Dedifferentiated amniotic fluid mesenchymal stem cell (primary cell): ENCODE data around the gene FUS.
"Not testable (repeated sequence)": the region's sequence is repeated elsewhere in the genome, so short reads cannot be mapped to it uniquely, and the experiment has no call there.

ENCODE experiments used
- DNase-seq: peaks from one replicate; pipeline ENCODE4 v3.0.0-alpha.2; 2016; ENCODE audit errors: extremely low spot score

FUS gene

DNA sequence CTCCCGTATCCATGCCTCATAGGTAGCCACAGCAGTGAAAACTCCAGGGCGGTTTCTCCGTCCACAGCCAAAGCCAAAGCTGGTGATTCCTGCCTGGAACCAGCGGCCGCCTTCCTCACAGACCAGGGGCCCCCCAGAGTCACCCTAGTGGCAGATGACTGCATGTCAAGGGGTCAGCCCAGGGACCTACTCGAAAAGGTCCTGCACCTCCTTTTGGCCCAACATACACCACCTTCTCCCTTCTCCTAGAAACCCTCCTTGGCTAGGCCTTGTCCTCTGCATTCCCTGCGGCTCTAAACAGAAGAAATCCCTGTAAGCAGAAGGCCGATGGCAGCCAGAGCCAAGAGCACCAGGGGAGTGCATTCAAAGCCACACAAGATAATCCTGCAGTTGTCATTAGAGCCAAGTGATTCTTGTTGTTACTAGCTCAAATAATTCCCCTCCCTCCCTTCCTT, 36.2 kb upstream of the FUS start:
- DNase-seq, result no peak

DNA sequence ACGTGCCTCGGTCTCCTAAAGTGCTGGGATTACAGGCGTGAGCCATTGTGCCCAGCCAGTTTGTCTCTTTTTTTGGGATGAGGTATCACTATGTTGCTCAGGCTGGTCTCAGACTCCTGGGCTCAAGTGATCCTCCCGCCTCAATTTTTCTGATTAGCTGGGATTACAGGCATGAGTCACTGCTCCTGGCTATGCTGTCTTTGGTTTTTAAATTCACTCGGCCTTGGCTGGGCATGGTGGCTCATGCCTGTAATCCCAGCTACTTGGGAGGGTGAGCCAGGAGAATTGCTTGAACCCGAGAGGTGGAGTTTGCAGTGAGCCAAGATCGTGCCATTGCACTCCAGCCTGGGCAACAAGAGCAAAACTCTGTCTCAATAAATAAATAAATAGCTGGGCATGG, 35.5 kb upstream of the FUS start:
- DNase-seq, result not testable (repeated sequence)

DNA sequence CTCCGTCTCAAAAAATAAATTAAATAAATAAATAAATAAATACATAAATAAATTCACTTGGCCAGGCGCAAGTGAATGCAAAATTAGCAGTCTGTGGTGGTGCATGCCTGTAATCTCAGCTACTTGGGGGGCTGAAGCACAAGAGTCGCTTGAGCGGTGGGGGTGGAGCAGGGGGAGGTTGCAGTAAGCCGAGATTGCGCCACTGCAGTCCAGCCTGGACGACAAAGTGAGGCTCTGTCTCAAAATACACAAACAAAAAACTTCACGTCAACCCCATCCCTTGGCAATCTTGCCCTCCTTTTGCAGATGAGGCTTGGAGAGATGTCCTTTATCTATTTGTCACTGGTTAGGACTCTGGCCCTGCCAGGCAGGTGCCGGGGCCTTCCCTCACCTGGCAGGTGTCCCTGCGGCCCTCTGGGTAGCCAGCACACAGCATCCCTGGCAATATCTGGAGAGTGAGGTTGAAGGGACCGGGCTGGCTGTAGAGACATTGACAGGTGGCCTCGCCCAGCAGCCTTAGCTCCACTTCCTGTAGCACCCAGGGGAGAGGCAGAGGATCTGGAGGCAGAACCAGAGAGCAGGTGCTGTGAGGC, 34.4 kb upstream of the FUS start:
- DNase-seq, result no peak

DNA sequence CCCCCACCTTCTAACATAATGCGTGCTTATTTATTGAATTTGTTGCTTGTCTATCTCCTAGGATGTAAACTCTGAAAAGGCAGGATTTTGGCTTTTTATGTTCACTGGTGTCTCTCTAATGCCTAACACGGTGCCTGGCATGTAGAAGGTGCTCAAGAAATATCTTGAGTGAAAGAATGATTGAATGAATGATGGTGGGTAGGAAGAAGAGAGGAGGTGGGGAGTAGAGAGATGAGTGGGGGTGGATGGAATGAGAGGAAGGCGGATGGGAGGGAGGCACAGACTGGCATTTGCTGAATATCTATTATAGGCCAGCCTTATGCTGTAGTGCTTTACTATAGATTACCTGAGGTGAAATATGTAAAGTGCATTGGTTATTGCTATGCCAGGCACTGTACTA, 32.4 kb upstream of the FUS start:
- no peak for DNase-seq

DNA sequence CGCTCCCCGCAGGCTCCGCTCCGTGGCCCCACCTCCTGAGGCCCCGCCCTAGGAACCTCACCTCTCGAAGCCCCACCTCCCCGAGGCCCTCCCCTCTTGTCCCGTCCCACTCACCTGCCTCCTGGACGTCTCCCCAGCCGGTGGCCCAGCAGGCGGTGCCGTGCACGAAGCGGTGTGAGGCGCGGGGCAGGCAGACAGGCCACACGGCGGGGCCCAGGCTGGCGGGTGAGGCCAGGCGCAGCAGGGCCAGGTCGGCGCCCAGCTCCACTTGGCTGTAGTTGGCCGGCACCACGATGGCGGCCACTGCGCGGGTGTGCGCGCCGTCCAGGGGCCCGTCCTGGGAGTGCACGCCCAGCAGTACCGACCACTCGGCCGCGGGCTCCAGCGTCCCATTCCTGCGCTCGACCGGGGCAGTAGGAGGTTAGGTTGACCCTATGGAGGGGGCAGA, 31.6 kb upstream of the FUS start:
- no peak for DNase-seq

DNA sequence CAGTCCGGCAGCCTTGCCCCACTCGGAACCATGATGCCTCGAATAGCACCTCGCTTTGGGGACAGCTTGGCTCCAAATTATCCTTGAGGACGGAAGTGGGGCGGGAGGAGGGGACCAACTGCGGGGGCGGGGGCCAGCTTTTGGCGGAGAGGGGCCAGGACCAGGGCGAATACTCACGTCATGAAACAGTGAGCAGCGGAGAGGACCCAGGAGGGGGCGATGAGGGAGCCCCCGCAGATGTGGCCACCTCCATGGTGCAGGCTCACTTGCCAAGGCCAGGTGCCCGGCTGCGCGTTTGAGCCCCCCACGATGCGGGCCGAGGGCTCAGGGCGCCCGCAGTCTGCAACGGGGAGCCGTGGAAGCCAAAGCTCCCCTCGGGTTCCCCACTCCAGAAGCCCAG, 31.0 kb upstream of the FUS start:
- DNase-seq, result no peak

DNA sequence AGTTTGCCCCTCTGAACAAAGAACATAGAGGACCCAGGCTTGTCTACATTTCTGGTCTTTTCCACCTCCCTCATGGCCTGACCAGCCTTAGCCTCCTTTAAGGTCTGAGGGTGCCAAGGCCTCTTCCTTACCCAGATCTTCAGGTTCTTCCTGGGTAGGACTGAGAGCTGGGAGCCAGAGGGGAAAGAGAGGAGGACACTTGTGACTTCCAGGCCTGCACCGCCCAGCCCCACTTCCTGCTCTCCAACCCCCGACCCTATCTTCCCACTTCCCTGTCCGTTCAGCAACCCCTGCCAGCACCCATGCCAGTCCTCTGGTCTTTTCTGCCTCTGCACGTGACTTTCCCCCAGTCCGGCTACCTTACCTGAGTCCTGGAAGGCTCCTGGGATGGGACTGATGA, 30.6 kb upstream of the FUS start:
- no peak for DNase-seq

DNA sequence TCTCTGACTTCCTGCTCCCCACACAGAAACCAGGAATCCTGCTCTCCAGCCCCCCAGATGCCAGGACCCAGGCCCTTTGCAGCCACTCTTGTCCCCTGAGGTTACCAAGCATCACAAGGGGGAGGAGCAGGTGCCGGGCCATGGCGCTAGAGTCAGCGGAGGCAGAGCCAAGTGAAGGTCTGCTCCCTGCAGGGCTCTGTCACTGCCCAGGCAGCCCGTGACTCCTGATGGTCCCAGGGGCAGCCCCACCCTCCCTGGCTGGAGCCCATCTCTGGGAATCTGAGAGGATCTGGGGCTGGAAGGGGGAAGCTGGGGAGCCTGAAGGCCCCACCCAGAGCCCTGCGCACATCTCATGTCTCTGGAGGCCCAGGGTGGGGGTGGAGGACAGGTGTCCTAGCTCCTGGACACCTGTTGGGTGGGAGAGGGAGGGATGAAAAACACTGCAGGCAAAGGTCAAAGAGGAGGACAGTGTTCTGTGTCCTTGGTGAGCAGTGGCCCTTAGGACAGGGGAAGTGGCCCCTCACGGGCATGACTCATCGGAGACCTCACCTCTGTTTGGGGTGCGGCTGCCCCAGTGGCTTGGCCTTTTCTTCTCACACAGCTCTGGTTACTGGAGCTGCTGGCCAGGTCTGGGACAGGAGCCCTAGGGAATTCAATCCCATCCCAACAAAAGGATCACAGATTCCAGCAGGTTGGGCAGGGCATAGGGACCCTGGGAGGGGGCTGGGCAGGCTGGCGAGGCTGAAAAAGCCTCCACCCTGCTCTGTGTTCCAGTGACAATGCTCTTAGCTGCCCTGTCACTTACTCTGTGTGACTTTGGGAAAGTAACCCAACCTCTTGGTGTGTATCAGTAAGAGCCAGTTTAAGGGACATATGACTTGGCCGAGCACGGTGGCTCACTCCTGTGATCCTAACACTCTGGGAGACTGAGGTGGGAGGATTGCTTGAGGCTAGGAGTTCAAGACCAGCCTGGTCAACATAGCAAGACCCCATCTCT, 29.7 kb upstream of the FUS start, which contains the start of gene PRSS36:
Gene PRSS36, minus strand, starts transcription at position 173 of the 997 bp plus-strand sequence. Its CDS starts 31 bp downstream, at position 142.
- DNase-seq, result no peak

DNA sequence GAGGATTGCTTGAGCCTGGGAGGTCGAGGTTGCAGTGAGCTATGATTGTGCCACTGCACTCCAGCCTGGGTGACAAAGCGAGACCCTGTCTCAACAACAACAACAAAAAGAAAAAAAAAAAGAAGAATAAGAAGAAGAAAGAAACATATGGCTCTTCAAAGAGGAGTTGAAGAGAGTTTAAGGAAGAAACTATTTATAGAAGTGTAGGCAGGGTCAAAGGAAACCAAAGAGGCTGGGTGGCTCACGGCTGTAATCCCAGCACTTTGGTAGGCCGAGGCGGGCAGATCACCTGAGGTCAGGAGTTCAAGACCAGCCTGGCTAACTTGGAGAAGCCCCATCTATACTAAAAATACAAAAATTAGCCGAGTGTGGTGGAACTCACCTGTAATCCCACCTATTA, 29.0 kb upstream of the FUS start:
- not testable (repeated sequence) for DNase-seq

DNA sequence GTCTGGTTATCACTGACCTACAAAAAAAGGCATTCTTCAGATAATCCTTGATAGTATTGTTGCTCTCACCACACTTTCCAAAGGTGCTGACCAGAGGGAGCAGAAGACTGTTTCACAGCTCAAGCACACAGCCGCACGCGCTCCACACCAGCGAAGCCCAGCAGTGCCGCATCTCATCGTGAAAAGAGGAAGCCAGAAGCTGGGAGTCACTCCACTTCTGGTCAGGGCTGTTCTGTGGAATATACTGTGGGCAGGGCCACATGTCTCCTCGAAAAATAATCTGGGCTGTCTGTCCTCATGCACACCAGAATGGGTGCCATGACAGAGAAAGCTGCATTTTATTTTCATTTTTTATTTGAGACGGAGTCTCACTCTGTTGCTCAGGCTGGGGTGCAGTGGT, 22.8 kb upstream of the FUS start:
- no peak for DNase-seq

DNA sequence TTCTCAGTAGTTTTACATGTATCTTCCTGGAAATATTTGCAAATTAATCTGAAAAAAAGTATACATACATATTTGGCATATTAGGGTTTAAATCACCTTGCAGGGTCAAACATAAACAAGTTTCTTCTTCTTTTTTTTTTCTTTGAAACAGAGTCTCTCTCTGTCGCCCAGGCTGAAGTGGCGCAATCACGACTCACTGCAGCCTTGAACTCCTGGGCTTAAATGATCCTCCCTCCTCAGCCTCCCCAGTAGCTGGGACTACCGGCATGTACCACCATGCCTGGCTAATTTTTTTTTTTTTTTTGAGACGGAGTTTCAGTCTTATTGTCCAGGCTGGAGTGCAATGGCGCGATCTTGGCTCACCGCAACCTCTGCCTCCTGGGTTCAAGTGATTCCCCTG, 12.6 kb upstream of the FUS start:
- no peak for DNase-seq

DNA sequence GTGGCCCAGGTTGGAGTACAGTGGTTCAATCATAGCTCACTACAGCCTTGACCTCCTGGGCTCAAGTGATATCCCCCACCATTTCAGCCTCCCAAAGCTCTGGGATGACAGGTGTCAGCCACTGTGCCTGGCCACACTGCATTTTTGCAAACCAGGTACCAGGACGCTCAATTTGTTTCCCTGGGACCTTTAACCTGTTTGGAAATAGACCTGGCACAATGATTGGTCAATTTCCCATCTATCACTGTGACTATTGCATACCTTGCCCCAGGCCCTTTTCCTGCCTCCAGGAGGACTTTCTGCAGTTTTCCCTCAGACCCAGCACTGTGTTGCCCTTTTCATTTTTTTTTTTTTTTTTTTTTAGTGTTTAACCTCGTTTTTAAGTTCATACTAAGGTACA, 11.1 kb upstream of the FUS start:
- DNase-seq, result no peak

DNA sequence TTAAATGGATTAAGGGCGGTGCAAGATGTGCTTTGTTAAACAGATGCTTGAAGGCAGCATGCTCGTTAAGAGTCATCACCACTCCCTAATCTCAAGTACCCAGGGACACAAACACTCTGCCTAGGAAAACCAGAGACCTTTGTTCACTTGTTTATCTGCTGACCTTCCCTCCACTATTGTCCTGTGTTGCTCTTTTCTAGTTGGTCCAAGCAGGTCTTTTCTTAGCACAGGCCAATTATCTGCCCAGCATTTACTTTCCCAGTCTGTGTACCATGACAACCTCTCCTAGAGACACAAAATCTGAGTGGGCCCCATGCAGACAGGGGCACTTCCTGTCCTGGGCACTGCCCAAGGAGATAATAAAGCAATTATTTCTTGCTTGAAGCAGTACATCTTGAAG, 9.9 kb upstream of the FUS start:
- not testable (repeated sequence) for DNase-seq

DNA sequence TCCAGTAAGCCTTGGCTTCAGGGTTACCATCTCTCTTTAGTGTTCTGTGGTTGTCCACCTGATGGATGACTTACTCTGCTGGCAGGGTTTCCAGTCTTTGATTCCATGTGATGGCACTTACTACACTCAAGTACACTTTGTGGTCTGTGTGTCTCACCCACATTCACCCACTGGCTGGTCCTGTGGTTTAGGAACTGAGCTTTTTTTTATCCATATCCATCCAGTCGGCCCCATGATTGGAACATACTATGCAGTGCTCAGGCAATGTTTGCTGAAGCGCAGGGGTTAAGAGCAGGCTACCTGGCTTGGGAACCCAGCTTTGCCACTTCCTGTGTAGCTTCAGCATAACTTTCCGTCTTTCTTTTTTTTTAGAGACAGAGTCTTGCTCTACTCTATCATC, 2.8 kb upstream of the FUS start:
- DNase-seq, result no peak

DNA sequence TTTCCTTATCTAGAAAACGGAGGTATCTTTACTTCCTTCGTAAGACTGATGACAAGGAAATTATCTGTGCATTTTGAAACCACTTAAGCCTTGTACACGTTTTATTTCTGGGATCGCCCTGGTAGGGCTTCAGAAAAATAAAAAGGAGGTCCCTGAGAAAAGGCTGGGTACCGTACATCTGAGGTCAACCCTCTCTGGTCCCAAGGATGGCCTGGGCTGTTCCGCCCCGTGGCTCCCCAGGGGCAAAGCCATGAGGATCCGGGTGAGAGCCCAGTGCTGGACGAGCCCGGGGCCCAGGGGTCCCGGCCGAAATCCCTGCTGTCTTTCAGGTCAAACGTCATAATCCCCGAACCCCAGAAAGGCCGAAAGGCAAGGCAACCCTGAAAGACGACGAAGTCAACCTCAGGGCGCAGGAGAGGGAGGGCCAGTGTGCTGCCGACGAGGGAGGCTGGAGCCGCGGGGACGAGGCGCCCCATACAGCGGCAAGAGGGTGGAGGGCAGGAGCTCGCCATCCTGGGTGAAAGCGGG, 656 bp upstream of the FUS start:
- no peak for DNase-seq

DNA sequence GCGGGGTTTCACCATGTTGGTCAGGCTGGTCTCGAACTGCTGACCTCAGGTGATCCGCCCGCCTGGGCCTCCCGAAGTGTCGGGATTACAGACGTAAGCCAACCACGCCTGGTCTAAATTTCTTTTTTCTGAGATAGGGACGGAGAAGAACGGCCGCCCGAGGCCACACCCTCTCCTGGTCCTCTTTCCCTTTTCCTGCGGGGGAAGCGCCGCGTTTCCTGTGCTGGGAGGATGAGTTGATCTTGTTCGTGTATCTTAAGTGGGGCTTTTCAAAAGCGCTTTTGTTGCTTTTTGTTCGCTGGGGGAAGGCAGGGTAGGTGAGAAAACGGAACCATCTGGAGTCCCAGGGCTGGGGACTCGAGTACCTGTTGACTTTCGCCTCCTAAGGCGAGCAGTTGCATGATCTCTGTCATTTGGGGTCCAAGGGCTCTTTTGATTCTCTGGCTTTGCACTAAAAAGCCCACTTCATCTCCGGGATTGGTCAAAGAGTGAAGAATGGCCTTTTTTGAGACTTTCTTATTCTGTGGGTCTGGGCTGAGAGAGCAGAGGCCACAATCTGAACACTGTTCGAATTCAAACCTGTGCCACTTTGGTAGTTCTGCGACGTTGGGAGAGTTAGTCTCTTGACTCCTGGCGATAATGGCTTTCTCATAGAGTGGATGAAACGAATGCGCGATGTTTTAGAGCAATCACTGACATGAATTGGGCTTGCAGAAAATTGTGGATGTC, 1.3 kb downstream of the FUS start:
- DNase-seq, result no peak

DNA sequence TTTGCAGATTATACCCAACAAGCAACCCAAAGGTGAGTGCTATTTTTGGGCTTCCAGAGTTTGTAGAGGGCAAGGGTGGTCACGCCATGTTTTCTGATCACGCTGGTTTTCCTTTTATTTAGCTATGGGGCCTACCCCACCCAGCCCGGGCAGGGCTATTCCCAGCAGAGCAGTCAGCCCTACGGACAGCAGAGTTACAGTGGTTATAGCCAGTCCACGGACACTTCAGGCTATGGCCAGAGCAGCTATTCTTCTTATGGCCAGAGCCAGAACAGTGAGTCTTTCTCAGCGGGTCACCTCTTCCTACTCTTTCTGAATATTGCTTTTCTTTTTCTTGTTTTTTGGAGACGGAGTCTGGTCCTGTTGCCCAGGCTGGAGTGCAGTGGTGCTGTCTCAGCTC, 2.5 kb downstream of the FUS start:
- no peak for DNase-seq

DNA sequence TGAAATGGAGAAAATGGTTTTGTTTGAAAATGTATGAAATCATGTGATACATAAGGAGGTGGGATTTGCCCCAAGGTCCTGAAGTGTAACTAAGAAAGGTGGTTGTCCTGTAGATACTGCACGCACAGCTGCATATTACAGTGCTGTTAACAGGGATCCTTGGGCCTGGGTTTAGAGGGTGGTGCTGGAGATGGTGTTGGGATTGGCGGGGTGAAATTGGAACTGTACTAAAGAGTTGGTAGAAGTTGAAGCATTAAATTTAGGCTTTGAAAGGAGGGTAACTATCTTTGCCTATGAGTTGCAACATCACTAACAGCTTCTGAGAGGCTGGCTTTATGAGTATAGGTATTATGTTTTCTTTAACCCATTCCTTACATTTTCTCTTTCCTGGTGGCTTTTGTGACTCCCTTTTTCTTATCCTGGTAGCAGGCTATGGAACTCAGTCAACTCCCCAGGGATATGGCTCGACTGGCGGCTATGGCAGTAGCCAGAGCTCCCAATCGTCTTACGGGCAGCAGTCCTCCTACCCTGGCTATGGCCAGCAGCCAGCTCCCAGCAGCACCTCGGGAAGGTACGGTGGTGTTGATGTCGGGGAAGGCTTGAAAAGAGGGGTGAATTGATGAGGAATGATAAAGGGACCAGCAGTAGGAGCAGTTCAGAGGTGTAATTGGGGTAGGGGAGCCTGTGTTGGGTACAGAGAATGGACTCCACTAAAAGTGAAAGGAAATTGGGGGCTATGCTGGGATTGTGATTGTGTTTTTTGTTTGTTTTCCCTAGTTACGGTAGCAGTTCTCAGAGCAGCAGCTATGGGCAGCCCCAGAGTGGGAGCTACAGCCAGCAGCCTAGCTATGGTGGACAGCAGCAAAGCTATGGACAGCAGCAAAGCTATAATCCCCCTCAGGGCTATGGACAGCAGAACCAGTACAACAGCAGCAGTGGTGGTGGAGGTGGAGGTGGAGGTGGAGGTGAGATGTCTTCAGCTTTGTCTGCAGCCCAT, 3.8 kb downstream of the FUS start:
- no peak for DNase-seq

DNA sequence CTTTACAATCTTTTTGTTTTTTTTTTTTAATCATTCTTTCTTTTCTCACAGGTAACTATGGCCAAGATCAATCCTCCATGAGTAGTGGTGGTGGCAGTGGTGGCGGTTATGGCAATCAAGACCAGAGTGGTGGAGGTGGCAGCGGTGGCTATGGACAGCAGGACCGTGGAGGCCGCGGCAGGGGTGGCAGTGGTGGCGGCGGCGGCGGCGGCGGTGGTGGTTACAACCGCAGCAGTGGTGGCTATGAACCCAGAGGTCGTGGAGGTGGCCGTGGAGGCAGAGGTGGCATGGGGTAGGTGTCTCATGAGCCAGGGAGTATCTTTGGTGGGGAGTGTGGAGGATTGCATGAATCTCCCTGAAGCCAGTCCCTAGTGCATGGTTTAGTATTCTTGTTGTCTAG, 4.9 kb downstream of the FUS start:
- DNase-seq, result no peak

DNA sequence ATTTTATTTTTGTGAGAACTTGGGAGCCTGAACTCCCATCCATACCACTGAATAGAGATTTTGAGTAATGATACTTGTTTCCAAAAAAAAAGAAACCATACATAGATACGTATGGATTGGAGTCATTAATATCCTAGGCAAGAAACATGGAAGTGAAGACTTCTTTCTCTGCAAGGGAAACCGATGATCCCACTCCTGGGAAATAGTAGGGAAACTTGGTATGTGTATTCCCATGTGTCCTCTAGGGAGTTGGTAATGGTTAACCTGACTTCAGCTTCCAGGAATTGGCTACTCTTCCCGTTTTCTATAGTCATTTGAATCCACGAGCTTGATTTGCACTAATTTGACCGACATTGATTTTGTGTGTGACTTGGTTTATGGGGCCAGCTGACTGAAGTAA, 5.4 kb downstream of the FUS start:
- no peak for DNase-seq

DNA sequence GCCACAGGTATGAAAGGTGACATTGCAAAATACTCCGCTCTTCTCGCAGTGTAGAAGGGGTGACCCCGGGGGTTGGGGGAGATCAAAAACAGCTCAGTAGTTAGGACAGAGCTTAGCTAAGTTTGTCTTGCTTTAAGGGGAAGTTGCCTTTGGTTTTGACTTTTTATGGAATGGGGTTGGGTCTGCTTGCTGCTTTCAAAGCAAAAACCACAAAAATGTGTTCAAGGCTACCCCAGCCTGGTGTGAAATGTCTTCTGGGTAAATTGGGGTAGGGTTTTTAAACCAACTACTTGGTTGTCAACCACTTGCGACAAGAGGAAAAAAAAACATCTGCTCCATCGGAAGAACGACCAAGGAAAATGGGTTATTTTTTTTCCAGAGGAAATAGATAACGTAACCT, 6.2 kb downstream of the FUS start:
- DNase-seq, result no peak
